Cardiac septum (tissue), 1 donor: ENCODE measurements around the gene IRX5. TPM values are rescaled to one million over a fixed set of nuclear protein-coding genes. Genes with fewer than 3 reads are reported as not detected.
A peak's percentile ranks its signal among the peaks of the same experiment; 100 is the strongest.

ENCODE experiments used
- DNase-seq: peaks from one replicate; pipeline ENCODE4 v3.0.0-alpha.2; 2020; ENCODE audit warnings: low spot score
- intact Hi-C: fragments of 100-400 bp; cut with DNase I; formaldehyde crosslinking; loops from one replicate; pipeline ENCODE4 v1.14.0; 2022
- long read RNA-seq: library from polyadenylated mRNA; unstranded; transcript quantifications from one replicate; pipeline ENCODE4 v2.0.0, GENCODE V29; 2021
- total RNA-seq: library from RNA; stranded (reverse); fragmentation: NEBNext Ultra II Directional; extraction: Animal tissue kit (Norgen Biotek cat#: 25700); gene quantifications from one replicate; pipeline ENCODE4 v1.2.1, GENCODE V29; 2021
- donor health status: DM: no; HTN: no; CAD: no.

The IRX5 gene
- 15.4 TPM for total RNA-seq
- long read RNA-seq, transcript IRX5-202 (3 exons, 2,401 nt) = major isoform, 28 of 37 reads
- long read RNA-seq, partial matches to known transcripts = 7 of 37 reads
- long read RNA-seq, other reads (novel, unspliced or antisense) = 1 of 37 reads

GRCh38 chr16:54930005-54930868 is at the start of gene IRX5:
Gene IRX5 (plus strand): TSS chr16:54930865. CDS start chr16:54931199, 334 bp downstream.
- intact Hi-C loops = loop anchor here (2.0 to 10.0 kb wide), 4 partner anchors 395 to 1158 kb away; partner anchors contain the start of gene IRX6
- DNase-seq = peak; percentile 94

GRCh38 chr16:54882556-54882955 is 48.1 kb upstream of the IRX5 start:
- no peak for DNase-seq
- intact Hi-C loops = no loop called here

- intact Hi-C loops = no loop called here
- DNase-seq = no peak
These were observed 47.3 kb upstream of the IRX5 start for GRCh38 chr16:54883358-54883757.

- no peak for DNase-seq
- intact Hi-C loops = no loop called here
These were observed 44.6 kb upstream of the IRX5 start for GRCh38 chr16:54886078-54886477.

GRCh38 chr16:54890381-54890780 is 40.3 kb upstream of the IRX5 start:
- DNase-seq = no peak
- intact Hi-C loops = no loop called here

- DNase-seq = no peak
- intact Hi-C loops = no loop called here
These were observed 39.3 kb upstream of the IRX5 start for GRCh38 chr16:54891346-54891745.

- intact Hi-C loops = no loop called here
- no peak for DNase-seq
These were observed 37.7 kb upstream of the IRX5 start for GRCh38 chr16:54892981-54893380.

GRCh38 chr16:54897930-54898329 is 32.7 kb upstream of the IRX5 start:
- no peak for DNase-seq
- intact Hi-C loops = no loop called here

- no peak for DNase-seq
- intact Hi-C loops = no loop called here
These were observed 29.1 kb upstream of the IRX5 start for GRCh38 chr16:54901606-54902005.

- intact Hi-C loops = no loop called here
- DNase-seq = no peak
These were observed 27.6 kb upstream of the IRX5 start for GRCh38 chr16:54903047-54903446.

GRCh38 chr16:54911079-54911478 is 19.6 kb upstream of the IRX5 start:
- intact Hi-C loops = no loop called here

GRCh38 chr16:54912720-54913119 is 17.9 kb upstream of the IRX5 start:
- no peak for DNase-seq
- intact Hi-C loops = no loop called here

More at GRCh38 chr16:54911079-54911478, 19.6 kb upstream of the IRX5 start:
- DNase-seq = no peak

- no peak for DNase-seq
- intact Hi-C loops = no loop called here
These were observed 9.3 kb upstream of the IRX5 start for GRCh38 chr16:54921206-54921824.

- intact Hi-C loops = no loop called here
- no peak for DNase-seq
These were observed 7.6 kb upstream of the IRX5 start for GRCh38 chr16:54923055-54923473.

- DNase-seq = no peak
- intact Hi-C loops = no loop called here
These were observed 6.7 kb upstream of the IRX5 start for GRCh38 chr16:54923988-54924387.

- DNase-seq = no peak
- intact Hi-C loops = loop anchor here (5.0 kb wide), 2 partner anchors 424 to 1029 kb away; no protein-coding TSS in a partner anchor
These were observed 4.4 kb upstream of the IRX5 start for GRCh38 chr16:54926166-54926838.

GRCh38 chr16:54927125-54928015 is 3.3 kb upstream of the IRX5 start:
- intact Hi-C loops = loop anchor here (2.0 to 5.0 kb wide), 3 partner anchors 425 to 1030 kb away; partner anchors contain the start of gene IRX3
- DNase-seq = no peak

- DNase-seq = no peak
- intact Hi-C loops = loop anchor here (2.0 to 5.0 kb wide), 3 partner anchors 426 to 1031 kb away; partner anchors contain the start of gene IRX3
These were observed 2.7 kb upstream of the IRX5 start for GRCh38 chr16:54928016-54928356.
